GM23338 (cell line): Measurements from ENCODE around the gene PPM1N. TPM values are rescaled to one million over a fixed set of nuclear protein-coding genes. Genes with fewer than 3 reads are reported as not detected.

Experiments used
- ATAC-seq: fragments of 200-7000 bp; cut with Tn5 transposase; 3 replicates; pipeline ENCODE4 v1.9.1; 2020
- DNase-seq: peaks from one replicate; pipeline ENCODE4 v3.0.0-alpha.2; 2015; ENCODE audit warnings: low spot score
- H2AFZ ChIP-seq: fragments of 200-600 bp; sonication (generic); 2 replicates; pipeline ENCODE4 v1.8.0; 2016; ENCODE audit warnings: antibody characterized with exemption, mild to moderate bottlenecking, moderate library complexity
- H3F3A ChIP-seq: fragments of 200-600 bp; sonication (generic); replicated peaks from 2 replicates; pipeline ENCODE4 v1.8.0; 2017; ENCODE audit warnings: antibody characterized with exemption, mixed run types, low read depth
- H3K27ac ChIP-seq: fragments of 200-600 bp; sonication (generic); 2 replicates; pipeline ENCODE4 v1.6.1; 2016; ENCODE audit warnings: low read depth
- H3K27me3 ChIP-seq: fragments of 200-600 bp; sonication (generic); 2 replicates; pipeline ENCODE4 v1.8.0; 2016; ENCODE audit warnings: mild to moderate bottlenecking, mixed run types, moderate library complexity; ENCODE audit not compliant: insufficient read depth
- H3K36me3 ChIP-seq: fragments of 200-600 bp; sonication (generic); 2 replicates; pipeline ENCODE4 v1.8.0; 2016; ENCODE audit warnings: mild to moderate bottlenecking; ENCODE audit not compliant: insufficient read depth
- H3K4me1 ChIP-seq: fragments of 200-600 bp; sonication (generic); 2 replicates; pipeline ENCODE4 v1.8.0; 2016; ENCODE audit warnings: mild to moderate bottlenecking, moderate library complexity; ENCODE audit not compliant: insufficient read depth
- H3K4me2 ChIP-seq: fragments of 200-600 bp; sonication (generic); 2 replicates; pipeline ENCODE4 v1.7.1; 2017; ENCODE audit warnings: mixed run types
- H3K4me3 ChIP-seq: fragments of 200-600 bp; sonication (generic); 2 replicates; pipeline ENCODE4 v1.6.1; 2016; ENCODE audit warnings: mixed run types
- H3K79me2 ChIP-seq: fragments of 200-600 bp; sonication (generic); replicated peaks from 2 replicates; pipeline ENCODE4 v1.8.0; 2017; ENCODE audit warnings: mild to moderate bottlenecking; ENCODE audit not compliant: insufficient read depth
- H3K9me2 ChIP-seq: fragments of 200-600 bp; sonication (generic); 2 replicates; pipeline ENCODE4 v1.8.0; 2017; ENCODE audit not compliant: insufficient read depth
- H4K20me1 ChIP-seq: fragments of 200-600 bp; sonication (generic); replicated peaks from 2 replicates; pipeline ENCODE4 v1.8.0; 2017; ENCODE audit warnings: mild to moderate bottlenecking; ENCODE audit not compliant: insufficient read depth
- H3K27ac Mint-ChIP-seq: 2 replicates; pipeline ENCODE4 v1.8.0; 2020; ENCODE audit warnings: inconsistent platforms, mild to moderate bottlenecking, moderate library complexity, mixed read lengths
- H3K27me3 Mint-ChIP-seq: 3 replicates; pipeline ENCODE4 v1.8.0; 2022; ENCODE audit warnings: low read depth, mild to moderate bottlenecking, moderate library complexity, mixed read lengths, inconsistent platforms; ENCODE audit not compliant: insufficient read depth, poor library complexity
- H3K36me3 Mint-ChIP-seq: 3 replicates; pipeline ENCODE4 v1.8.0; 2021; ENCODE audit warnings: low read depth, mild to moderate bottlenecking, inconsistent platforms, moderate library complexity, mixed read lengths
- H3K4me1 Mint-ChIP-seq: 3 replicates; pipeline ENCODE4 v1.8.0; 2020; ENCODE audit warnings: mild to moderate bottlenecking, inconsistent platforms, mixed read lengths
- H3K4me3 Mint-ChIP-seq: 3 replicates; pipeline ENCODE4 v1.8.0; 2021; ENCODE audit warnings: moderate library complexity, mild to moderate bottlenecking, inconsistent platforms, mixed read lengths
- H3K9me3 Mint-ChIP-seq: 3 replicates; pipeline ENCODE4 v1.8.0; 2020; ENCODE audit warnings: moderate library complexity, mild to moderate bottlenecking, inconsistent platforms, mixed read lengths
- CREB1 ChIP-seq: fragments of 250-450 bp; sonication (Bioruptor Pico); IDR thresholded peaks from 2 replicates; pipeline ENCODE4 v1.5.0; 2020; ENCODE audit warnings: low read depth, mild to moderate bottlenecking, moderate library complexity
- EZH2phosphoT487 ChIP-seq: fragments of 200-600 bp; sonication (generic); IDR thresholded peaks from one replicate; pipeline ENCODE4 v1.8.1; 2018; ENCODE audit warnings: antibody characterized with exemption; ENCODE audit not compliant: unreplicated experiment
- JUNB ChIP-seq: IDR thresholded peaks from one replicate; pipeline ENCODE4 v1.6.1; 2016; ENCODE audit warnings: antibody characterized with exemption; ENCODE audit not compliant: unreplicated experiment
- POLR2AphosphoS5 ChIP-seq: IDR thresholded peaks from 2 replicates; pipeline ENCODE4 v1.6.1; 2016; ENCODE audit warnings: antibody characterized with exemption, low read depth
- STAT1 ChIP-seq: IDR thresholded peaks from one replicate; pipeline ENCODE4 v1.6.1; 2016; ENCODE audit warnings: antibody characterized with exemption; ENCODE audit not compliant: unreplicated experiment
- ZNF114 ChIP-seq: fragments of 250-450 bp; sonication (Bioruptor Pico); IDR thresholded peaks from 2 replicates; pipeline ENCODE4 v1.5.0; 2020; ENCODE audit warnings: mild to moderate bottlenecking, moderate library complexity
- ZNF331 ChIP-seq: fragments of 250-450 bp; sonication (Bioruptor Pico); IDR thresholded peaks from 2 replicates; pipeline ENCODE4 v1.5.0; 2020; ENCODE audit warnings: low read depth, mild to moderate bottlenecking, moderate library complexity
- polyA plus RNA-seq: library from polyadenylated mRNA; unstranded; fragments of >200 nt; fragmentation: Nextera tagmentation; extraction: Ambion mirVana; gene quantifications from 2 replicates; pipeline ENCODE4 v1.2.1, GENCODE V29; 2016
- total RNA-seq: library from RNA; depleted of rRNA; stranded (reverse); fragments of >200 nt; shearing (Covaris generic); gene quantifications from 2 replicates; pipeline ENCODE4 v1.2.3, GENCODE V29; 2014
- TF ChIP-seq, protein P1 (sequence below): IDR thresholded peaks from one replicate; pipeline ENCODE4 v1.6.1; 2018; ENCODE audit warnings: antibody characterized with exemption; ENCODE audit not compliant: unreplicated experiment
- TF ChIP-seq, protein P2 (sequence below): IDR thresholded peaks from 2 replicates; pipeline ENCODE4 v1.6.1; 2016; ENCODE audit warnings: antibody characterized with exemption
- TF ChIP-seq, protein P3 (sequence below), 2 experiments: fragments of 200-600 bp in 1 of 2; sonication (generic) in 1 of 2; conservative IDR thresholded peaks; 2 replicates each; pipeline versions ENCODE4 v1.5.1 to v1.6.1; 2016 to 2017; ENCODE audit warnings: antibody characterized with exemption in 2 of 2, low read depth in 2 of 2, mild to moderate bottlenecking in 2 of 2, moderate library complexity in 1 of 2

The PPM1N gene
- total and polyA plus RNA-seq, 2 experiments from 2014 or later, result 15.2 to 25.1 TPM

DNA sequence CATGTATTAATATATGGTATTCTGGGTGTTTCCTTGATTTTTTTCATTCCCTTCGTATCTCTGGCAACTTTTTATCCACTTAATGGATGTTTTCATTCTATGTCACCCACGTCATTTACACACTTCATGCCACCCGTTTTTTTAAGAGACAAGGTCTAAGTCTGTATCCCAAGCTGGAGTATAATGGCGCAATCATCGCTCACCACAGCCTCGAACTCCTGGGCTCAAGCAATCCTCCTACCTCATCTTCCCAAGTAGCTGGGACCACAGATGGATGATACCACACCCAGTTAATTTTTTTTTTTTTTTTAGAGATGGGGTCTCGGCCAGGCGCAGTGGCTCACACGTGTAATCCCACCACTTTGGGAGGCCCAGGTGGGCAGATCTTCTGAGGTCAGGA lies 5.7 kb downstream of the PPM1N start (continued):
- TF ChIP-seq STAT1 (no peak), POLR2AphosphoS5 (no peak)

DNA sequence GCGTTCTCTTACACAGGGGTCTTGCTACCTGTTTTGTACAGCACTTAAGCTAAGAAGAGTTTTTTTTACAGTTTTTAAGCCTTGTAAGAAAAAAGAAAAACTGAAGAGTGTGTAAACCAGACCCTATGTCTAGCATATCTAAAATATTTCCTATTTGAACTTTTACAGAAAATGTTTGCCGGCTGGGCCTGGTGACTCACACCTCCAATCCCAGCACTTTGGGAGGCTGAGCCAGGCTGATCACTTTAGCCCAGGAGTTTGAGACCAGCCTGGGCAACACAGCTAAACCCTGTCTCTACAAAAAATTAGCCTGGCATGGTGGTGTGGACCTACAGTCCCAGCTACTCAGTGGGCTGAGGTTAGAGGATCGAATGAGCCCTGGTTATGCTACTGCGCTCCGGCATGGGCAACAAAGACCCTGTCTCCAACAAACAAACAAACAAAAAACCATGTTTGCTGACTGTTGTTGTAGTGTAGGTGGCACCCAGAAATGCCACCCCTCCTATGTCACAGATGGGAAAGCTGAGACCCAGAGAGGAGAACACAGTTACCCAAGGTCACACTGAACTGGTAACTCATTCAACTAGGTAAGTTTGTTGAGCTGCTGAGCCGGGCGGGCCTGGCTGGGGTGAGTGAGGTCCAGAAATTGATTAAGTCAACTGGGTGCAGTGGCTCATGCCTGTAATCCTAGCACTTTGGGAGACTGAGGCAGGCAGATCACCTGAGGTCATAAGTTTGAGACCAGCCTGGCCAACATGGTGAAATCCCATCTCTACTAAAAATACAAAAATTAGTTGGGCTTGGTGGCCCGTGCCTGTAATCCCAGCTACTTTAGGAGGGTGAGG lies 7.1 kb downstream of the PPM1N start:
- Histone ChIP-seq H3K27me3 (no peaks in the 10 kb centered on the region), H3K4me2 (peak overlapping the region; percentile 95; the same call in 1 of the 2 replicates), H2AFZ (no peak overlapping the region), H3K4me1 (peaks cover 20% of the 10 kb centered on the region), H3F3A (peaks cover 14% of the 10 kb centered on the region), H3K9me2 (no peaks in the 10 kb centered on the region), H3K36me3 (no peaks in the 10 kb centered on the region), H3K79me2 (peaks cover 30% of the 10 kb centered on the region), H3K4me3 (no peak overlapping the region), H3K27ac (peak overlapping the region; percentile 80; the same call in 1 of the 2 replicates), H4K20me1 (no peaks in the 10 kb centered on the region; the same call in 1 of the 2 replicates)
- no peak for DNase-seq
- Mint-ChIP-seq H3K36me3 (peaks cover 5% of the 10 kb centered on the region; the same call in 1 of the 3 replicates), H3K4me3 (peak overlapping the region; percentile 63; the same call in 2 of the 3 replicates), H3K27me3 (peaks cover 14% of the 10 kb centered on the region), H3K27ac (no peak overlapping the region), H3K9me3 (no peaks in the 10 kb centered on the region; the same call in 2 of the 3 replicates), H3K4me1 (peaks cover 31% of the 10 kb centered on the region)
- TF ChIP-seq, protein P1, sequence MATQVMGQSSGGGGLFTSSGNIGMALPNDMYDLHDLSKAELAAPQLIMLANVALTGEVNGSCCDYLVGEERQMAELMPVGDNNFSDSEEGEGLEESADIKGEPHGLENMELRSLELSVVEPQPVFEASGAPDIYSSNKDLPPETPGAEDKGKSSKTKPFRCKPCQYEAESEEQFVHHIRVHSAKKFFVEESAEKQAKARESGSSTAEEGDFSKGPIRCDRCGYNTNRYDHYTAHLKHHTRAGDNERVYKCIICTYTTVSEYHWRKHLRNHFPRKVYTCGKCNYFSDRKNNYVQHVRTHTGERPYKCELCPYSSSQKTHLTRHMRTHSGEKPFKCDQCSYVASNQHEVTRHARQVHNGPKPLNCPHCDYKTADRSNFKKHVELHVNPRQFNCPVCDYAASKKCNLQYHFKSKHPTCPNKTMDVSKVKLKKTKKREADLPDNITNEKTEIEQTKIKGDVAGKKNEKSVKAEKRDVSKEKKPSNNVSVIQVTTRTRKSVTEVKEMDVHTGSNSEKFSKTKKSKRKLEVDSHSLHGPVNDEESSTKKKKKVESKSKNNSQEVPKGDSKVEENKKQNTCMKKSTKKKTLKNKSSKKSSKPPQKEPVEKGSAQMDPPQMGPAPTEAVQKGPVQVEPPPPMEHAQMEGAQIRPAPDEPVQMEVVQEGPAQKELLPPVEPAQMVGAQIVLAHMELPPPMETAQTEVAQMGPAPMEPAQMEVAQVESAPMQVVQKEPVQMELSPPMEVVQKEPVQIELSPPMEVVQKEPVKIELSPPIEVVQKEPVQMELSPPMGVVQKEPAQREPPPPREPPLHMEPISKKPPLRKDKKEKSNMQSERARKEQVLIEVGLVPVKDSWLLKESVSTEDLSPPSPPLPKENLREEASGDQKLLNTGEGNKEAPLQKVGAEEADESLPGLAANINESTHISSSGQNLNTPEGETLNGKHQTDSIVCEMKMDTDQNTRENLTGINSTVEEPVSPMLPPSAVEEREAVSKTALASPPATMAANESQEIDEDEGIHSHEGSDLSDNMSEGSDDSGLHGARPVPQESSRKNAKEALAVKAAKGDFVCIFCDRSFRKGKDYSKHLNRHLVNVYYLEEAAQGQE, result no peak
- TF ChIP-seq, protein P2, sequence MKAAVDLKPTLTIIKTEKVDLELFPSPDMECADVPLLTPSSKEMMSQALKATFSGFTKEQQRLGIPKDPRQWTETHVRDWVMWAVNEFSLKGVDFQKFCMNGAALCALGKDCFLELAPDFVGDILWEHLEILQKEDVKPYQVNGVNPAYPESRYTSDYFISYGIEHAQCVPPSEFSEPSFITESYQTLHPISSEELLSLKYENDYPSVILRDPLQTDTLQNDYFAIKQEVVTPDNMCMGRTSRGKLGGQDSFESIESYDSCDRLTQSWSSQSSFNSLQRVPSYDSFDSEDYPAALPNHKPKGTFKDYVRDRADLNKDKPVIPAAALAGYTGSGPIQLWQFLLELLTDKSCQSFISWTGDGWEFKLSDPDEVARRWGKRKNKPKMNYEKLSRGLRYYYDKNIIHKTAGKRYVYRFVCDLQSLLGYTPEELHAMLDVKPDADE, result no peak
- TF ChIP-seq CREB1 (CRISPR knock-in tag) (no peak), EZH2phosphoT487 (no peak), POLR2AphosphoS5 (no peak), ZNF114 (CRISPR knock-in tag) (no peak), ZNF331 (no peak), JUNB (no peak), STAT1 (no peak)
- TF ChIP-seq, protein P3, sequence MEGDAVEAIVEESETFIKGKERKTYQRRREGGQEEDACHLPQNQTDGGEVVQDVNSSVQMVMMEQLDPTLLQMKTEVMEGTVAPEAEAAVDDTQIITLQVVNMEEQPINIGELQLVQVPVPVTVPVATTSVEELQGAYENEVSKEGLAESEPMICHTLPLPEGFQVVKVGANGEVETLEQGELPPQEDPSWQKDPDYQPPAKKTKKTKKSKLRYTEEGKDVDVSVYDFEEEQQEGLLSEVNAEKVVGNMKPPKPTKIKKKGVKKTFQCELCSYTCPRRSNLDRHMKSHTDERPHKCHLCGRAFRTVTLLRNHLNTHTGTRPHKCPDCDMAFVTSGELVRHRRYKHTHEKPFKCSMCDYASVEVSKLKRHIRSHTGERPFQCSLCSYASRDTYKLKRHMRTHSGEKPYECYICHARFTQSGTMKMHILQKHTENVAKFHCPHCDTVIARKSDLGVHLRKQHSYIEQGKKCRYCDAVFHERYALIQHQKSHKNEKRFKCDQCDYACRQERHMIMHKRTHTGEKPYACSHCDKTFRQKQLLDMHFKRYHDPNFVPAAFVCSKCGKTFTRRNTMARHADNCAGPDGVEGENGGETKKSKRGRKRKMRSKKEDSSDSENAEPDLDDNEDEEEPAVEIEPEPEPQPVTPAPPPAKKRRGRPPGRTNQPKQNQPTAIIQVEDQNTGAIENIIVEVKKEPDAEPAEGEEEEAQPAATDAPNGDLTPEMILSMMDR (conservative IDR thresholded peaks at IDR 0.05; ENCODE audit: low read depth in 2 of 2), result no peak
- ATAC-seq, result no peak
